GM21529 (cell line): ENCODE results near the gene ARSI.
"Not testable (repeated sequence)": the region's sequence is repeated elsewhere in the genome, so short reads cannot be mapped to it uniquely, and the experiment has no call there.

Experiments
- ATAC-seq: cut with Tn5 transposase; IDR thresholded peaks from one replicate; pipeline ENCODE4 v1.9.1; 2021; ENCODE audit not compliant: unreplicated experiment

The ARSI gene

GRCh38 chr5:150248946-150249345 lies 53.8 kb downstream of the ARSI start:
- ATAC-seq, result no peak

GRCh38 chr5:150248493-150248892 lies 54.2 kb downstream of the ARSI start:
- not testable (repeated sequence) for ATAC-seq

- ATAC-seq, result no peak
These were observed 55.0 kb downstream of the ARSI start for GRCh38 chr5:150247726-150248125.

- no peak for ATAC-seq
These were observed 55.9 kb downstream of the ARSI start for GRCh38 chr5:150246835-150247234.

GRCh38 chr5:150246429-150246828 lies 56.3 kb downstream of the ARSI start:
- ATAC-seq, result no peak
